K562 (cell line): ENCODE data around the gene TLR6. TPM values are rescaled to one million over a fixed set of nuclear protein-coding genes. Genes with fewer than 3 reads are reported as not detected.

Experiments used
- ATAC-seq: fragments of 200-7000 bp; cut with Tn5 transposase; 3 replicates; pipeline ENCODE4 v1.9.1; 2020; ENCODE audit warnings: moderate library complexity
- BruUV-seq: library from RNA; stranded (reverse); fragments of 400-500 nt; replicated peaks from 2 replicates; lab custom pipeline; 2021; lab: Mats Ljungman, UMichigan
- CTCF ChIA-PET: fragments of 300-600 bp; formaldehyde crosslinking; extraction: SDS; loops from one replicate; lab custom pipeline; 2021; ENCODE audit warnings: low intra/inter-chr PET ratio; lab: Yijun Ruan, JAX
- POLR2A ChIA-PET: fragments of 300-600, 350-650 bp; sonication (Branson Sonifier 250); formaldehyde crosslinking; extraction: SDS; loops from one replicate; lab custom pipeline; 2021; ENCODE audit warnings: antibody characterized with exemption, inconsistent platforms; lab: Yijun Ruan, JAX
- DNase-seq, 4 experiments: peaks; one replicate each; pipeline versions ENCODE4 v3.0.0 to v3.0.0-alpha.2; 2011 to 2018; ENCODE audit warnings: low spot score in 3 of 4, mixed read lengths in 3 of 4; ENCODE audit errors: extremely low read depth in 1 of 4
- FAIRE-seq: peaks from 2 replicates; lab custom pipeline; 2011; peaks lifted over from hg19 to GRCh38; lab: Jason Lieb, UNC
- H2AFZ ChIP-seq: 2 replicates; pipeline ENCODE4 v1.6.0; 2011; ENCODE audit warnings: low read depth, low read length, control low read depth, inconsistent platforms
- H3K27ac ChIP-seq: fragments of 200-600 bp; 3 replicates; pipeline ENCODE4 v1.8.0; 2011; ENCODE audit warnings: low read depth, mild to moderate bottlenecking, control low read depth, inconsistent platforms, low read length, moderate library complexity, mixed read lengths; ENCODE audit errors: extremely low read depth
- H3K27me3 ChIP-seq, 2 experiments: fragments of 300-600 bp in 1 of 2; 2 replicates in 1 of 2; 3 replicates in 1 of 2; pipeline versions ENCODE4 v1.6.0 to v1.8.0; 2011; ENCODE audit warnings: inconsistent platforms in 2 of 2, low read length in 2 of 2, mild to moderate bottlenecking in 1 of 2, mixed read lengths in 1 of 2, moderate library complexity in 1 of 2; ENCODE audit not compliant: control insufficient read depth in 2 of 2, insufficient read depth in 2 of 2
- H3K36me3 ChIP-seq: fragments of 300-600 bp; 3 replicates; pipeline ENCODE4 v1.8.0; 2011; ENCODE audit warnings: mild to moderate bottlenecking, low read length, inconsistent platforms; ENCODE audit not compliant: control insufficient read depth, insufficient read depth
- H3K4me1 ChIP-seq, 2 experiments: fragments of 200-600 bp in 1 of 2; replicated peaks in 1 of 2; 2 replicates in 1 of 2; 3 replicates in 1 of 2; pipeline versions ENCODE4 v1.5.1 to v1.8.0; 2011; ENCODE audit warnings: inconsistent platforms in 2 of 2, low read length in 2 of 2, mild to moderate bottlenecking in 1 of 2, mixed read lengths in 1 of 2, moderate library complexity in 1 of 2; ENCODE audit not compliant: control insufficient read depth in 2 of 2, insufficient read depth in 2 of 2
- H3K4me2 ChIP-seq: 2 replicates; pipeline ENCODE4 v1.6.1; 2011; ENCODE audit warnings: low read length, control low read depth, inconsistent platforms, mixed read lengths; ENCODE audit not compliant: insufficient read depth
- H3K4me3 ChIP-seq: fragments of 200-600 bp; sonication (generic), shearing (Covaris generic); 2 replicates; pipeline ENCODE4 v1.5.1; 2016; ENCODE audit warnings: control low read depth, inconsistent platforms
- H3K79me2 ChIP-seq: fragments of 200-600 bp; 3 replicates; pipeline ENCODE4 v1.8.0; 2011; ENCODE audit warnings: low read length, inconsistent platforms; ENCODE audit not compliant: control insufficient read depth, insufficient read depth
- H3K9ac ChIP-seq, 2 experiments: 2 replicates each; pipeline versions ENCODE4 v1.6.0 to v1.6.1; 2011; ENCODE audit warnings: low read depth in 2 of 2, low read length in 2 of 2, control low read depth in 1 of 2, inconsistent platforms in 1 of 2, mild to moderate bottlenecking in 1 of 2, mixed read lengths in 1 of 2; ENCODE audit not compliant: insufficient read depth in 1 of 2
- H3K9me1 ChIP-seq: one replicate; pipeline ENCODE4 v1.6.0; 2011; ENCODE audit warnings: inconsistent platforms, mild to moderate bottlenecking, low read length, moderate library complexity; ENCODE audit not compliant: control insufficient read depth, insufficient read depth
- H3K9me3 ChIP-seq: replicated peaks from 2 replicates; pipeline ENCODE4 v1.5.1; 2011; ENCODE audit warnings: low read depth, low read length, inconsistent platforms; ENCODE audit not compliant: control insufficient read depth, insufficient read depth
- H4K20me1 ChIP-seq: replicated peaks from 2 replicates; pipeline ENCODE4 v1.6.1; 2011; ENCODE audit warnings: low read length, inconsistent platforms, mixed read lengths; ENCODE audit not compliant: control insufficient read depth, insufficient read depth
- MAFG ChIP-seq: fragments of 450-650 bp; conservative IDR thresholded peaks from 2 replicates; pipeline ENCODE4 v1.6.1; 2016; ENCODE audit warnings: missing genetic modification characterization, missing compliant biosample characterization
- RBM39 ChIP-seq: fragments of 200-400 bp; formaldehyde crosslinking; optimal IDR thresholded peaks from 2 replicates; pipeline ENCODE3; 2018; ENCODE audit warnings: low read depth, low read length
- TAF15 ChIP-seq: fragments of 200-400 bp; formaldehyde crosslinking; IDR thresholded peaks from 2 replicates; pipeline ENCODE4 v1.6.1; 2017; ENCODE audit warnings: mild to moderate bottlenecking, low read depth, low read length, moderate library complexity
- ZNF146 ChIP-seq: IDR thresholded peaks from one replicate; pipeline ENCODE4 v1.6.1; 2018; ENCODE audit warnings: missing compliant biosample characterization; ENCODE audit not compliant: unreplicated experiment
- WGBS: fragments of 100-300 bp; shearing (Covaris generic); methylation state at CpG from one replicate; pipeline ENCODE4 v1.1.6; 2016; ENCODE audit warnings: low coverage, mixed read lengths; ENCODE audit not compliant: insufficient coverage; ENCODE audit errors: missing lambda C conversion rate; 5-methylcytosine and 5-hydroxymethylcytosine counted together
- in situ Hi-C: fragments of 300-500 bp; cut with MboI; formaldehyde crosslinking; loops from 4 replicates; pipeline ENCODE4 v1.15.0; 2018; ENCODE audit warnings: inconsistent platforms, mixed read lengths
- intact Hi-C: fragments of 100-400 bp; cut with micrococcal nuclease; formaldehyde crosslinking; loops from 2 replicates; pipeline ENCODE4 v1.14.2; 2022
- polyA plus RNA-seq, 8 experiments: library from polyadenylated mRNA; depleted of rRNA in 4 of 8; stranded (reverse) in 5 of 8; unstranded in 3 of 8; fragments of >200 nt; fragmentation: Nextera tagmentation in 2 of 8; fragmentation: Illumina TruSeq in 1 of 8; extraction: Ambion mirVana in 2 of 8; extraction: Trizol in 1 of 8; gene quantifications; 2 replicates each; pipeline versions ENCODE4 v1.2.1 to v1.2.3, GENCODE V29; 2011 to 2014; ENCODE audit warnings: inconsistent platforms in 1 of 8, missing spikeins in 1 of 8
- total RNA-seq, 7 experiments: library from RNA; depleted of rRNA in 6 of 7; stranded (reverse); fragments of >200 nt in 6 of 7; fragmentation: Illumina TruSeq in 2 of 7; extraction: Trizol in 2 of 7; gene quantifications; 2 replicates each; pipeline versions ENCODE4 v1.2.1 to v1.2.3, GENCODE V29; 2011 to 2021; ENCODE audit warnings: low replicate concordance in 1 of 7
- TF ChIP-seq, protein P1 (sequence below): fragments of 450-650 bp; IDR thresholded peaks from 2 replicates; pipeline ENCODE4 v1.6.1; 2016; ENCODE audit warnings: missing biosample characterization, missing genetic modification characterization
- TF ChIP-seq, protein P2 (sequence below): fragments of 250-450 bp; sonication (Bioruptor Pico); IDR thresholded peaks from 2 replicates; pipeline ENCODE4 v1.8.0; 2021; ENCODE audit warnings: borderline replicate concordance, mild to moderate bottlenecking, moderate library complexity; ENCODE audit not compliant: poor library complexity, severe bottlenecking
- TF ChIP-seq, protein P3 (sequence below): fragments of 250-450 bp; sonication (Bioruptor Pico); IDR thresholded peaks from 2 replicates; pipeline ENCODE4 v1.5.0; 2021
- TF ChIP-seq, protein P4 (sequence below): sonication (generic); formaldehyde crosslinking; IDR thresholded peaks from 2 replicates; pipeline ENCODE4 v1.8.0; 2022; ENCODE audit warnings: mild to moderate bottlenecking, missing genetic modification reagents
- TF ChIP-seq, protein P5 (sequence below), 2 experiments: fragments of 200-800 bp in 1 of 2; sonication (Bioruptor generic) in 1 of 2; sonication (generic) in 1 of 2; formaldehyde crosslinking in 1 of 2; IDR thresholded peaks in 1 of 2; conservative IDR thresholded peaks in 1 of 2; 2 replicates each; pipeline versions ENCODE4 v1.5.0 to v1.6.1; 2016 to 2020; ENCODE audit warnings: missing compliant biosample characterization in 1 of 2, missing genetic modification characterization in 1 of 2, missing genetic modification reagents in 1 of 2

TLR6 gene
- total and polyA plus RNA-seq, 9 of the 15 experiments (the other 6 are each of a cell fraction or from before 2014, with no cell fraction given): 0.08 to 1.9 (median 0.91) TPM

DNA sequence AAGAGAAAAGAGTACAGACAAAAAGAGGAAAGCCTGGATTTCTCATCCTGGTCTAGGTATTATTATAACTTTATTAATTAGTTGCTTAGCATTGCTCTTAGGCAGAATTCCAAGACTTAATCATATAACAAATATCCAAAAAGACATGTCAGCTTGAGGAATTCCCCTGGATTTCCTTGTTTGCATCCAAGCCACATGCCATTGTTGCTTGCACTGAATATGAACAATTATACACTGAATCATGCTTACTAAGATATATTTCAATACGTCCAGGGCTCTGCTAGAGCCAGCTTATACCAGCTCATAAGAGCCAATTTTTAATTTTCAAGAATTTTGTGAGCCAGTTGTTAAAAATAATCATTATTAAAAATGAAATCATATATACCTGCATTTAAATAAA is 68.3 kb downstream of the TLR6 start:
- FAIRE-seq (no peak), ATAC-seq (no peak), DNase-seq (no peak)
- TF ChIP-seq, protein P1, sequence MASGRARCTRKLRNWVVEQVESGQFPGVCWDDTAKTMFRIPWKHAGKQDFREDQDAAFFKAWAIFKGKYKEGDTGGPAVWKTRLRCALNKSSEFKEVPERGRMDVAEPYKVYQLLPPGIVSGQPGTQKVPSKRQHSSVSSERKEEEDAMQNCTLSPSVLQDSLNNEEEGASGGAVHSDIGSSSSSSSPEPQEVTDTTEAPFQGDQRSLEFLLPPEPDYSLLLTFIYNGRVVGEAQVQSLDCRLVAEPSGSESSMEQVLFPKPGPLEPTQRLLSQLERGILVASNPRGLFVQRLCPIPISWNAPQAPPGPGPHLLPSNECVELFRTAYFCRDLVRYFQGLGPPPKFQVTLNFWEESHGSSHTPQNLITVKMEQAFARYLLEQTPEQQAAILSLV (tag): no peak
- TF ChIP-seq TAF15: no peak
- TF ChIP-seq, protein P2, sequence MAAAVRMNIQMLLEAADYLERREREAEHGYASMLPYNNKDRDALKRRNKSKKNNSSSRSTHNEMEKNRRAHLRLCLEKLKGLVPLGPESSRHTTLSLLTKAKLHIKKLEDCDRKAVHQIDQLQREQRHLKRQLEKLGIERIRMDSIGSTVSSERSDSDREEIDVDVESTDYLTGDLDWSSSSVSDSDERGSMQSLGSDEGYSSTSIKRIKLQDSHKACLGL (CRISPR knock-in tag): no peak
- TF ChIP-seq, protein P3, sequence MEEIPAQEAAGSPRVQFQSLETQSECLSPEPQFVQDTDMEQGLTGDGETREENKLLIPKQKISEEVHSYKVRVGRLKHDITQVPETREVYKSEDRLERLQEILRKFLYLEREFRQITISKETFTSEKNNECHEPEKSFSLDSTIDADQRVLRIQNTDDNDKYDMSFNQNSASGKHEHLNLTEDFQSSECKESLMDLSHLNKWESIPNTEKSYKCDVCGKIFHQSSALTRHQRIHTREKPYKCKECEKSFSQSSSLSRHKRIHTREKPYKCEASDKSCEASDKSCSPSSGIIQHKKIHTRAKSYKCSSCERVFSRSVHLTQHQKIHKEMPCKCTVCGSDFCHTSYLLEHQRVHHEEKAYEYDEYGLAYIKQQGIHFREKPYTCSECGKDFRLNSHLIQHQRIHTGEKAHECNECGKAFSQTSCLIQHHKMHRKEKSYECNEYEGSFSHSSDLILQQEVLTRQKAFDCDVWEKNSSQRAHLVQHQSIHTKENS (CRISPR knock-in tag): no peak
- no peak for TF ChIP-seq RBM39
- TF ChIP-seq, protein P4, sequence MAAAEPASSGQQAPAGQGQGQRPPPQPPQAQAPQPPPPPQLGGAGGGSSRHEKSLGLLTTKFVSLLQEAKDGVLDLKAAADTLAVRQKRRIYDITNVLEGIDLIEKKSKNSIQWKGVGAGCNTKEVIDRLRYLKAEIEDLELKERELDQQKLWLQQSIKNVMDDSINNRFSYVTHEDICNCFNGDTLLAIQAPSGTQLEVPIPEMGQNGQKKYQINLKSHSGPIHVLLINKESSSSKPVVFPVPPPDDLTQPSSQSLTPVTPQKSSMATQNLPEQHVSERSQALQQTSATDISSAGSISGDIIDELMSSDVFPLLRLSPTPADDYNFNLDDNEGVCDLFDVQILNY (CRISPR knock-in tag): no peak
- TF ChIP-seq MAFG: no peak
- no peak for TF ChIP-seq ZNF146 (CRISPR knock-in tag)
- TF ChIP-seq, protein P5, sequence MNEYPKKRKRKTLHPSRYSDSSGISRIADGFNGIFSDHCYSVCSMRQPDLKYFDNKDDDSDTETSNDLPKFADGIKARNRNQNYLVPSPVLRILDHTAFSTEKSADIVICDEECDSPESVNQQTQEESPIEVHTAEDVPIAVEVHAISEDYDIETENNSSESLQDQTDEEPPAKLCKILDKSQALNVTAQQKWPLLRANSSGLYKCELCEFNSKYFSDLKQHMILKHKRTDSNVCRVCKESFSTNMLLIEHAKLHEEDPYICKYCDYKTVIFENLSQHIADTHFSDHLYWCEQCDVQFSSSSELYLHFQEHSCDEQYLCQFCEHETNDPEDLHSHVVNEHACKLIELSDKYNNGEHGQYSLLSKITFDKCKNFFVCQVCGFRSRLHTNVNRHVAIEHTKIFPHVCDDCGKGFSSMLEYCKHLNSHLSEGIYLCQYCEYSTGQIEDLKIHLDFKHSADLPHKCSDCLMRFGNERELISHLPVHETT (CRISPR knock-in tag; conservative IDR thresholded peaks at IDR 0.05 in 1 of 2, IDR thresholded peaks at IDR 0.05 in 1 of 2): no peak
- H3K4me2 ChIP-seq: no peak overlapping the region
- no peaks in the 10 kb centered on the region for H3K4me1 ChIP-seq
- no peak overlapping the region for H3K9ac ChIP-seq
- intact Hi-C loops: no loop called here
- in situ Hi-C loops: no loop called here
- no peaks in the 10 kb centered on the region for H3K9me1 ChIP-seq
- H3K36me3 ChIP-seq: no peaks in the 10 kb centered on the region
- H3K9me3 ChIP-seq: no peaks in the 10 kb centered on the region
- 5% methylated on average over 1 of the region's 1 CpG for WGBS
- H3K27ac ChIP-seq: no peak overlapping the region
- no peaks in the 10 kb centered on the region for H4K20me1 ChIP-seq
- POLR2A ChIA-PET: no interaction called here
- no peaks in the 10 kb centered on the region for H3K79me2 ChIP-seq
- BruUV-seq: no TSS peak
- no peak overlapping the region for H2AFZ ChIP-seq
- H3K27me3 ChIP-seq: peaks cover 3 to 5% of the 10 kb centered on the region in 2 experiments; a peak in 4 of 5 replicates
- H3K4me3 ChIP-seq: no peak overlapping the region
- CTCF ChIA-PET: no interaction called here
